ENCODE results near the gene SORCS2. TPM values are rescaled to one million over a fixed set of nuclear protein-coding genes. Genes with fewer than 3 reads are reported as not detected.

Gene SORCS2
- total RNA-seq, 1 donor from 2014 or later = 13.8 TPM

- TF ChIP-seq EZH2 (IDR thresholded peaks at IDR 0.05; ENCODE audit: insufficient read depth, low read length) (no peak), CTCF (IDR thresholded peaks at IDR 0.05; ENCODE audit: insufficient read depth, low read depth, low read length) (no peak)
- no peak for DNase-seq (ENCODE audit: low read depth)
- H3K27me3 Mint-ChIP-seq (ENCODE audit: low read depth, unreplicated experiment) = peaks cover 50% of the 10 kb centered on the region
- peaks cover 5% of the 10 kb centered on the region for H3K4me1 Mint-ChIP-seq (ENCODE audit: low read depth, unreplicated experiment)
- Histone ChIP-seq H3K79me2 (ENCODE audit: insufficient read depth, low read length) (no peaks in the 10 kb centered on the region), H3K36me3 (ENCODE audit: insufficient read depth, low read length) (no peaks in the 10 kb centered on the region), H3K9me3 (ENCODE audit: insufficient read depth, low read depth, low read length) (no peaks in the 10 kb centered on the region), H3K27ac (ENCODE audit: low read depth, low read length) (no peak overlapping the region), H2AFZ (ENCODE audit: low read depth, low read length) (no peak overlapping the region), H3K9ac (ENCODE audit: low read length) (no peak overlapping the region), H3K4me2 (ENCODE audit: low read length) (no peak overlapping the region), H3K4me3 (ENCODE audit: insufficient read depth, low read depth, low read length) (no peak overlapping the region), H4K20me1 (ENCODE audit: insufficient read depth, low read length) (peaks cover 4% of the 10 kb centered on the region), H3K27me3 (ENCODE audit: insufficient read depth, low read length) (peaks cover 37% of the 10 kb centered on the region), H3K4me1 (ENCODE audit: insufficient read depth, low read length) (no peaks in the 10 kb centered on the region)
- H3K36me3 Mint-ChIP-seq (ENCODE audit: low read depth, unreplicated experiment) = peaks cover 2% of the 10 kb centered on the region
- H3K9me3 Mint-ChIP-seq (ENCODE audit: unreplicated experiment) = peaks cover 9% of the 10 kb centered on the region
- no peak for FAIRE-seq
- no peak overlapping the region for H3K27ac Mint-ChIP-seq (ENCODE audit: unreplicated experiment)
- no peak overlapping the region for H3K4me3 Mint-ChIP-seq (ENCODE audit: unreplicated experiment)
Observed at GRCh38 chr4:7187691-7188090, 4.6 kb upstream of the SORCS2 start.

- H3K4me1 Mint-ChIP-seq (ENCODE audit: low read depth, unreplicated experiment) = no peaks in the 10 kb centered on the region
- no peak for DNase-seq (ENCODE audit: low read depth)
- Histone ChIP-seq H4K20me1 (ENCODE audit: insufficient read depth, low read length) (peaks cover 11% of the 10 kb centered on the region), H3K27ac (ENCODE audit: low read depth, low read length) (no peak overlapping the region), H3K4me1 (ENCODE audit: insufficient read depth, low read length) (peaks cover 11% of the 10 kb centered on the region), H3K9me3 (ENCODE audit: insufficient read depth, low read depth, low read length) (no peaks in the 10 kb centered on the region), H3K4me3 (ENCODE audit: insufficient read depth, low read depth, low read length) (no peak overlapping the region), H3K79me2 (ENCODE audit: insufficient read depth, low read length) (peaks cover 12% of the 10 kb centered on the region), H3K4me2 (ENCODE audit: low read length) (no peak overlapping the region), H3K36me3 (ENCODE audit: insufficient read depth, low read length) (no peaks in the 10 kb centered on the region), H3K9ac (ENCODE audit: low read length) (no peak overlapping the region), H3K27me3 (ENCODE audit: insufficient read depth, low read length) (peaks cover 37% of the 10 kb centered on the region), H2AFZ (ENCODE audit: low read depth, low read length) (no peak overlapping the region)
- no peak overlapping the region for H3K27ac Mint-ChIP-seq (ENCODE audit: unreplicated experiment)
- peaks cover 3% of the 10 kb centered on the region for H3K9me3 Mint-ChIP-seq (ENCODE audit: unreplicated experiment)
- no peak overlapping the region for H3K4me3 Mint-ChIP-seq (ENCODE audit: unreplicated experiment)
- no peaks in the 10 kb centered on the region for H3K36me3 Mint-ChIP-seq (ENCODE audit: low read depth, unreplicated experiment)
- no peak for FAIRE-seq
- peaks cover 50% of the 10 kb centered on the region for H3K27me3 Mint-ChIP-seq (ENCODE audit: low read depth, unreplicated experiment)
- TF ChIP-seq CTCF (IDR thresholded peaks at IDR 0.05; ENCODE audit: insufficient read depth, low read depth, low read length) (no peak), EZH2 (IDR thresholded peaks at IDR 0.05; ENCODE audit: insufficient read depth, low read length) (no peak)
Observed at GRCh38 chr4:7189066-7189465, 3.3 kb upstream of the SORCS2 start.

- H3K4me3 Mint-ChIP-seq (ENCODE audit: unreplicated experiment) = no peak overlapping the region
- no peak for FAIRE-seq
- peaks cover 5% of the 10 kb centered on the region for H3K4me1 Mint-ChIP-seq (ENCODE audit: low read depth, unreplicated experiment)
Observed at GRCh38 chr4:7189475-7190277, 2.7 kb upstream of the SORCS2 start.

More at GRCh38 chr4:7189475-7190277, 2.7 kb upstream of the SORCS2 start:
- peaks cover 52% of the 10 kb centered on the region for H3K27me3 Mint-ChIP-seq (ENCODE audit: low read depth, unreplicated experiment)
- TF ChIP-seq EZH2 (IDR thresholded peaks at IDR 0.05; ENCODE audit: insufficient read depth, low read length) (no peak), CTCF (IDR thresholded peaks at IDR 0.05; ENCODE audit: insufficient read depth, low read depth, low read length) (no peak)
- Histone ChIP-seq H3K36me3 (ENCODE audit: insufficient read depth, low read length) (no peaks in the 10 kb centered on the region), H3K27me3 (ENCODE audit: insufficient read depth, low read length) (peaks cover 37% of the 10 kb centered on the region), H3K4me3 (ENCODE audit: insufficient read depth, low read depth, low read length) (no peak overlapping the region), H3K4me1 (ENCODE audit: insufficient read depth, low read length) (peaks cover 16% of the 10 kb centered on the region), H3K79me2 (ENCODE audit: insufficient read depth, low read length) (peaks cover 18% of the 10 kb centered on the region), H2AFZ (ENCODE audit: low read depth, low read length) (no peak overlapping the region), H3K9ac (ENCODE audit: low read length) (no peak overlapping the region), H3K27ac (ENCODE audit: low read depth, low read length) (no peak overlapping the region), H4K20me1 (ENCODE audit: insufficient read depth, low read length) (peaks cover 17% of the 10 kb centered on the region), H3K9me3 (ENCODE audit: insufficient read depth, low read depth, low read length) (no peaks in the 10 kb centered on the region), H3K4me2 (ENCODE audit: low read length) (no peak overlapping the region)
- no peak overlapping the region for H3K27ac Mint-ChIP-seq (ENCODE audit: unreplicated experiment)
- no peaks in the 10 kb centered on the region for H3K9me3 Mint-ChIP-seq (ENCODE audit: unreplicated experiment)
- no peak for DNase-seq (ENCODE audit: low read depth)
- H3K36me3 Mint-ChIP-seq (ENCODE audit: low read depth, unreplicated experiment) = no peaks in the 10 kb centered on the region

Measured in astrocyte (in vitro differentiated cells and primary cell).